ENCODE results near the gene BOD1L2.

The BOD1L2 gene

DNA sequence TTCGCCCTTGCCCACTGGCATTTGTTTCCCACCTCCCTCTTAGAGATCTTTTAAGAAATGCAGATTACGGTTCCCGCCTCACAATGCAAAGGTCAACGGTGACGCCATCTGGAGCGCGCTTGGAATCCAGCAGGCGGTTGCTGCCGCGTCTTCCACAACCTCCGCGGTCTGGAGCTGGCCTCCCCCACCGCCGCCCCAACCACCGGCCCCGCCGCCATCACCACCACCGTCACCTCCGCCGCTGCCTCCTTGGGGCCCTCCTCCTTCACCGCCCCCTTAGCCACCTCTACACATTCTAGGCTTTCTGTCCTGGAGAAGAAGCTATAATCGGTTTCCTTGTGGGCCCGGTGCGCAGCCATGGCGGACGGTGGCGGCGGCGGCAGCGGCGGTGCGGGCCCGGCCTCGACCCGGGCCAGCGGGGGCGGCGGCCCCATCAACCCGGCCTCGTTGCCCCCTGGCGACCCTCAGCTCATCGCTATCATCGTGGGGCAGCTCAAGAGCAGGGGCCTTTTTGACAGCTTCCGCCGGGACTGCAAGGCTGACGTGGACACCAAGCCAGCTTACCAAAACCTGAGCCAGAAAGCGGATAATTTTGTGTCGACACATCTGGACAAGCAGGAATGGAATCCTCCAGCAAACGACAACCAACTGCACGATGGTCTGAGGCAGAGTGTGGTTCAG, at the start of gene BOD1L2:
Gene BOD1L2, plus strand, starts transcription at position 132 of the 681 bp plus-strand sequence. Its CDS starts 226 bp downstream, at position 358.
- no peak for DNase-seq (ENCODE audit: low spot score)

GRCh38 chr18:57107140-57107832, 39.6 kb upstream of the BOD1L2 start:
- DNase-seq (ENCODE audit: low spot score): no peak

- no peak for DNase-seq (ENCODE audit: low spot score)
These were observed 36.6 kb upstream of the BOD1L2 start for GRCh38 chr18:57110290-57110689.

GRCh38 chr18:57113799-57114420, 33.0 kb upstream of the BOD1L2 start:
- no peak for DNase-seq (ENCODE audit: low spot score)

- DNase-seq (ENCODE audit: low spot score): no peak
These were observed 30.2 kb upstream of the BOD1L2 start for GRCh38 chr18:57116598-57117132.

DNA sequence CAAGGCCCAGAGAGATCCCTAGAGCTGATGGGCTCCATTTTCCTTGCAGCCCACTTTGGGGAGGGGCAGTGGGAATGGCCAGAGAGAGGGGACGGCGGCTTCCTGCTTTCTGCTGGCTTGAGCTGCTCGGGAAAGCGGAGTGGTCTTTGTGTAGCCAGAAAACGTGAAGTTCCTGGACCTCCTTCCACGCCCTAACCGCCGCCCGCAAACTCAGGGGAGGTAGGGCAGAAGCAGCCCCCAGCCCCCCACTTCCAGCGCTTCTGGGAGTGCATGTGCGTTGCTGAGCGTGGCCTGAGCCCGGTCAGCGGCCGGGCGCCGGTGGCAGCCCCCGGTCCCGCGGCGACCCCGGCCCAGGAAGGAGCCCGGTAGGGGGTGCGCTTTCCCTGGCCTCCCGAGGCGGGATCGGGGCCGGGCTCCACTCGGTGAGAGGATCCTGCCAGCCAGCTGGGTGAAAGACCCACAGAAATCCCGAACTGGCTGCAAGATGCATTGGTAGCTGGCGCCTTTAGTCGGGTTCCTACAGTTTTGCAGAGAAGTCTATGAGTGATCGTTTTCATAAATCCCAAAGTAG, 25.3 kb upstream of the BOD1L2 start:
- DNase-seq (ENCODE audit: low spot score): no peak

DNA sequence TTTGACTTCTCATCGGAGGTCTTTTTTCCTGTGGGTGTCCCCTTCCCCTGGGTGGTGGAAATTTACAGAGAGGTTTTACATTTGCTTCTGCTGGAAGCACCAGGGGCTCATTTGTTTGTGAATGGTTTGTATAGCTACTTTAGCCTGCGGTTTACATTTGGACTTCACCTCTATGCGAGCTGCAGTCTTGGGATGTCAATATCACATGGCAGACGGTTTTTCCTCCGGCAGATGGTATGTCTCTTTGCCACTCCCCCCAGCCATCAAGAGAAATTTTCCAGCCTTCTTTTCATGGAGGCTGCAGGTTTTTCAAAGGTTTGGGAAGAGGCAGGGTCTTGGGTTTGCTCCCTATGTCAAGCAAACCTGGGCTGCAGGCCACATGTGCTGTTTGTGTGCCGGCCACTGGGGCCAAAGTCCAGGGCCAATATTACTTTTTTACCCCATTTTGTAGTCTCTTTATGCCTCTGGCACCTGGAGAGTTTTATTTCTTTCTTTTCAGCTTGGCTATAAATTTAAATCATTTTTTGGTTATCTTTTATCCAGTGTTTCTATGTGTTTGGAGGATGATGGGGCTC, 23.9 kb upstream of the BOD1L2 start:
- no peak for DNase-seq (ENCODE audit: low spot score)

- DNase-seq (ENCODE audit: low spot score): no peak
These were observed 21.3 kb upstream of the BOD1L2 start for GRCh38 chr18:57125627-57126026.

DNA sequence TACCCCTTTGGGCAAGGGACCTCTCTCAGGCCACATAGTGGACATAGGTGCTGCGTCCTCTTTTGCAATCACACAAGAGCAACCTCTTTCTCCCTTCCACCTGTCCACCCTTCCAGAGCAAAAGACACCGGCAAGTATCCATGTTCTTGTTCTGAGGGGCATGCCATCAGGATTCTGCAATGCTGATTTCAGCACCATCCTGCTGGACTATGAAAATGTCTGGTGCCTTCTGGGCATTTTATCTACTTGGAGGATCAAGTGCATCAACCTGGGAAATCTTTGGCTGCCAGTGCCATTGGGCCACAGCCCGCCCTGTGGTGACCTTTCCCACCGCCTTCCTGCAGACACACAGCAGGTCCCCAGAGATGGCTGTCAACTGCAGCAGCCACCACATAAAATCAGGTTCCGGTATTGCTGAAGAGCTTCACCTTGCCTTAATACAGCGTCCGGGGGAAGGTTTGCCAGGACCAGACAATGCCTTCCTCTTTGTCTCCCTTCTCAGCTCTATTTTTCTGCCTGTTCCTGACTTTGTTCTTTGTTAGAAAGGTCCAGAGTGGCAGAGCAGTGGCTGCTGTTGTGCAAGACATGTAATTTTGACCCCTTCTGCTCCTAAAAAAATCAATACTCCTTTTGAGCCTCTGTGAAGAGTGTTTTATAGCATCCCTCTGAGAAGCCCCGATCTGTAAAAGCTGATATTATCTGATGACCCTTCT, 18.5 kb upstream of the BOD1L2 start:
- DNase-seq (ENCODE audit: low spot score): no peak

- no peak for DNase-seq (ENCODE audit: low spot score)
These were observed 15.8 kb upstream of the BOD1L2 start for GRCh38 chr18:57131101-57131500.

DNA sequence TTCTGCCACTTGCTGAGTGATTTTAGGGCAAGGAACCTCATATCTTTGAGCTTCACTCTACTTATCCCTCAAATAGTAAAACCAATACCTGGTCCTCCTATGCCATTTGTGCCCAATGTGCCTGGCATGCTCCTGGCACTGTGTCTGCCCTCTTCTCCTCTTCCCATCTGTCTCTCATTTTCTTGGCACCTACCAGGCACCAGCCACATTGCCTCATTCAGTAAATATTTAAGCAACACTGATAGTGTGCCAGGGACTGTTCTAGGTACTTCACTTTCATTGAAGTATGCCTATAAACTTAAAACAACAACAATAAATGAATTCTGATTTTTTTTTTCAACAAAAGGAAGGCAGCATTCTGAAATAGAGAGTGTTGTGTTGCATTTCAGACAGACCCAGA, 15.1 kb upstream of the BOD1L2 start:
- no peak for DNase-seq (ENCODE audit: low spot score)

GRCh38 chr18:57134618-57135135, 12.2 kb upstream of the BOD1L2 start:
- DNase-seq (ENCODE audit: low spot score): no peak

DNA sequence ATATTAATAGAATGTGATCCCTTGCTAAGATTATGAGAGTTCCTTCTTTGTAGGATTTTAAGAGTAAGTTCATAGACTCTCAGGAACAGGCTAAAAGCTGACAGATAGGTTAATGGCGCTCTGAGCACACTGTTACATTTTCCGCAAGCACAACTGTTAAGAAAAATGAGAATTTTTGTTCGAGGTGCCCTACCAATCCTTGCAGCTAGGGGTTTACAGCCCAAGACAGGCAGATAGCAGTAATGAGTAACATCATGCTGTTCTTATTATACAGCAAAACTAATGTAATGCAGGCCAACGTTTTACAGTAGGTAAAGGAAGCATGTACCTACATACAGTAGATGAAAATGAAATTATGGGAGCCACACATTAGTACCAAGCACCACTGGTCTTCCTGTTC, 11.2 kb upstream of the BOD1L2 start:
- no peak for DNase-seq (ENCODE audit: low spot score)

- no peak for DNase-seq (ENCODE audit: low spot score)
These were observed 9.0 kb upstream of the BOD1L2 start for GRCh38 chr18:57137847-57138246.

- DNase-seq (ENCODE audit: low spot score): no peak
These were observed 5.4 kb upstream of the BOD1L2 start for GRCh38 chr18:57141208-57142129.

GRCh38 chr18:57142324-57142723, 4.6 kb upstream of the BOD1L2 start:
- no peak for DNase-seq (ENCODE audit: low spot score)

- DNase-seq (ENCODE audit: low spot score): no peak
These were observed 3.6 kb upstream of the BOD1L2 start for GRCh38 chr18:57143265-57143664.

- DNase-seq (ENCODE audit: low spot score): no peak
These were observed 1.4 kb downstream of the BOD1L2 start for GRCh38 chr18:57148263-57148662.

GRCh38 chr18:57149051-57149450, 2.2 kb downstream of the BOD1L2 start:
- no peak for DNase-seq (ENCODE audit: low spot score)

- no peak for DNase-seq (ENCODE audit: low spot score)
These were observed 2.6 kb downstream of the BOD1L2 start for GRCh38 chr18:57149531-57149930.
